Measurements from ENCODE around the gene CD83. TPM values are rescaled to one million over a fixed set of nuclear protein-coding genes. Genes with fewer than 3 reads are reported as not detected.

The CD83 gene
- total RNA-seq, 4 donors from 2014 or later: 2.0 to 16.9 (median 7.9) TPM

DNA sequence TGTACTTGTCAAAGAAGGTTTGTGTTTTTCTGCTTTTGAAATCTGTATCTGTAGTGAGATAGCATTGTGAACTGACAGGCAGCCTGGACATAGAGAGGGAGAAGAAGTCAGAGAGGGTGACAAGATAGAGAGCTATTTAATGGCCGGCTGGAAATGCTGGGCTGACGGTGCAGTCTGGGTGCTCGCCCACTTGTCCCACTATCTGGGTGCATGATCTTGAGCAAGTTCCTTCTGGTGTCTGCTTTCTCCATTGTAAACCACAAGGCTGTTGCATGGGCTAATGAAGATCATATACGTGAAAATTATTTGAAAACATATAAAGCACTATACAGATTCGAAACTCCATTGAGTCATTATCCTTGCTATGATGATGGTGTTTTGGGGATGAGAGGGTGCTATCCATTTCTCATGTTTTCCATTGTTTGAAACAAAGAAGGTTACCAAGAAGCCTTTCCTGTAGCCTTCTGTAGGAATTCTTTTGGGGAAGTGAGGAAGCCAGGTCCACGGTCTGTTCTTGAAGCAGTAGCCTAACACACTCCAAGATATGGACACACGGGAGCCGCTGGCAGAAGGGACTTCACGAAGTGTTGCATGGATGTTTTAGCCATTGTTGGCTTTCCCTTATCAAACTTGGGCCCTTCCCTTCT lies 18.4 kb downstream of the CD83 start:
- Histone ChIP-seq H3K36me3 (no peaks in the 10 kb centered on the region), H3K4me1 (no peaks in the 10 kb centered on the region), H3K27me3 (no peaks in the 10 kb centered on the region), H3K9me3 (no peaks in the 10 kb centered on the region), H3K4me3 (no peak overlapping the region), H3K27ac (no peak overlapping the region)
- TF ChIP-seq, protein P1, sequence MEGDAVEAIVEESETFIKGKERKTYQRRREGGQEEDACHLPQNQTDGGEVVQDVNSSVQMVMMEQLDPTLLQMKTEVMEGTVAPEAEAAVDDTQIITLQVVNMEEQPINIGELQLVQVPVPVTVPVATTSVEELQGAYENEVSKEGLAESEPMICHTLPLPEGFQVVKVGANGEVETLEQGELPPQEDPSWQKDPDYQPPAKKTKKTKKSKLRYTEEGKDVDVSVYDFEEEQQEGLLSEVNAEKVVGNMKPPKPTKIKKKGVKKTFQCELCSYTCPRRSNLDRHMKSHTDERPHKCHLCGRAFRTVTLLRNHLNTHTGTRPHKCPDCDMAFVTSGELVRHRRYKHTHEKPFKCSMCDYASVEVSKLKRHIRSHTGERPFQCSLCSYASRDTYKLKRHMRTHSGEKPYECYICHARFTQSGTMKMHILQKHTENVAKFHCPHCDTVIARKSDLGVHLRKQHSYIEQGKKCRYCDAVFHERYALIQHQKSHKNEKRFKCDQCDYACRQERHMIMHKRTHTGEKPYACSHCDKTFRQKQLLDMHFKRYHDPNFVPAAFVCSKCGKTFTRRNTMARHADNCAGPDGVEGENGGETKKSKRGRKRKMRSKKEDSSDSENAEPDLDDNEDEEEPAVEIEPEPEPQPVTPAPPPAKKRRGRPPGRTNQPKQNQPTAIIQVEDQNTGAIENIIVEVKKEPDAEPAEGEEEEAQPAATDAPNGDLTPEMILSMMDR (IDR thresholded peaks at IDR 0.05): no peak
- no peak for TF ChIP-seq POLR2A (IDR thresholded peaks at IDR 0.05)
- intact Hi-C loops (cut with DNase I; ENCODE audit: low total_unique reads): no loop called here
- DNase-seq: no peak

DNA sequence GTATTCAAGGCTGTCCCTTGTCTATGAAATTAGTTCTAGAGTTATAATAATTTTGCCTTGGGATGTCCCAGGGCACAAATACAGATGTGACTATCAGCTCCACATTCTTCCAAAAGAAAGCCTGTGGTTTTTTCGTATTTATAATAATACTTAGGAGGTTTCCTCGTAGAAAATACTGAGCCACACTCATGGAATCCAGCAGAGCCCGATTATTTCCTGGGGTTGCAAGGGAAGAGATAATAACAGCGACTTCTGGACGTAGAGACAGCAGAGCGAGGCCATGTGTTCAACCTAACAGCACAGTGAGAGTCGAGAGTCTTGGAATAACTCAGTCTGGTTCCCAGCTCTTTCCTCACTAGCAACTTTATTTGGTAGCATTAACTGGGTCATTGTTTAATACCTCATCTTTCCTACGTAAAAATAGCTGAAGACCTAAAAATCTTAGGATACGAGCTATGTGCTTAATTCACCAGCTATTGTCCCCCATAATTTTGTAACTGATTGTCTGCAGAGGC lies 21.2 kb downstream of the CD83 start:
- Histone ChIP-seq H3K27me3 (no peaks in the 10 kb centered on the region), H3K36me3 (no peaks in the 10 kb centered on the region), H3K27ac (no peak overlapping the region), H3K4me1 (no peaks in the 10 kb centered on the region), H3K4me3 (no peak overlapping the region), H3K9me3 (no peaks in the 10 kb centered on the region)
- DNase-seq: no peak
- intact Hi-C loops (cut with DNase I; ENCODE audit: low total_unique reads): no loop called here
- TF ChIP-seq, protein P1 (IDR thresholded peaks at IDR 0.05): no peak
- TF ChIP-seq POLR2A (IDR thresholded peaks at IDR 0.05): no peak

DNA sequence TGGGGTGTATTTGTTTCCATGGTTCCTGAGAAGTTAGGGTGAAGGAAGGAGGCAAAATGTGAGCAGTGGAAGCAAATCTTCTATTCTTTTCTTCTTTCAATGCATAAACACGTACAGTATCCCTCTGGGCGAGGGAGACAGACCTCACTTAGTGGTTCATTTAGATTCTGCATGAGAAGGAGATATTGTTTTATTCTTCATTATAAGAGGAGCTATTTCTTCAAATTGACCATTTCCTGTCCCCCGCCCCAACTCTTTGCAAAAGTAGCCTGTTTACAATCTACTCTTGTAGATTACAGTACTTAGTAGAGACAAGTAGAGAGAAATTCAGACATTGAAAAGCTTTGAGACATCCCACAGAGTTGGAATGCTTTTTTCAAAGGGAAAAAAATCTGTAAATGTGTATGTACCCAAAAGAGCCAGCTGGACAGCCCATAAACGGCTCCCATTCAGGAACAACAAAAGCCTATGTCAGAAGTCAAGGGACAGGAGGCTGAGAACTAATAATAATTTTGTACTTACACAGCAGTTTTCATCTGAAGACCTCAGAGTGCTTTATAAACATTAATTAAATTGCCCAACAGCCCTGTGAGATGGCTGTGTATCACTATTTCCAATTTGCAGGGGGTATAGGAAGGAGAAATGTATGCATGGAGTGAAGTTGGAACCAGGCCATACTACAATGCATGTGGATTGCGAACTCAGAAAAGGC lies 23.9 kb downstream of the CD83 start:
- Histone ChIP-seq H3K36me3 (no peaks in the 10 kb centered on the region), H3K27me3 (no peaks in the 10 kb centered on the region), H3K27ac (no peak overlapping the region), H3K9me3 (no peaks in the 10 kb centered on the region), H3K4me3 (no peak overlapping the region), H3K4me1 (no peaks in the 10 kb centered on the region)
- intact Hi-C loops (cut with DNase I; ENCODE audit: low total_unique reads): loop anchor here (10.0 kb wide), 1 partner anchor 237 kb away; no protein-coding TSS in a partner anchor
- DNase-seq: no peak
- no peak for TF ChIP-seq POLR2A (IDR thresholded peaks at IDR 0.05)
- TF ChIP-seq, protein P1 (IDR thresholded peaks at IDR 0.05): no peak

DNA sequence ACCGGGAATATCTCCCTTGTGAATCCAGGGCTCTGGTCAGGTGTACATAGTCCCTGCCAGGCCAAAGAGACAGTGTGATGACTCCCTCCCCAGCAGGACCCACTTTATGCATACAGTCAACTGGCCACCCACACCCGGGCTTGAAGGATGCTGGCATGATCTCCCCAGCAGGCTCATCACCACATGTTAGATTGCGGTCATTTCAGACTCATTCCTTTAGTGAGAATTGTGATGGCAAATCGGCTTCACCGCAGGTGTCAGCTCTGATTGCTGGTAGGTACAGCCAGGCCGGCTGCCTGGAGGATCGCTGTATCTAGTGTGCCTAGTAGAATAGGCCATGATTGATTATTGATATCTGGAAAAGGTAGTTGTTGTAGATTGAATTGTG lies 24.5 kb downstream of the CD83 start:
- DNase-seq: no peak
- H3K4me1 ChIP-seq: no peaks in the 10 kb centered on the region
- no peaks in the 10 kb centered on the region for H3K27me3 ChIP-seq
- no peak for TF ChIP-seq POLR2A (IDR thresholded peaks at IDR 0.05)
- TF ChIP-seq, protein P1 (IDR thresholded peaks at IDR 0.05): no peak
- no peak overlapping the region for H3K4me3 ChIP-seq
- intact Hi-C loops (cut with DNase I; ENCODE audit: low total_unique reads): loop anchor here (10.0 kb wide), 1 partner anchor 237 kb away; no protein-coding TSS in a partner anchor
- H3K36me3 ChIP-seq: no peaks in the 10 kb centered on the region
- H3K9me3 ChIP-seq: no peaks in the 10 kb centered on the region
- no peak overlapping the region for H3K27ac ChIP-seq

Measured in uterus (tissue), 4 donors.